GM13977 (cell line): ENCODE measurements around the gene KRT3.

Experiments used
- DNase-seq: peaks from one replicate; pipeline ENCODE4 v3.0.0; 2012; ENCODE audit warnings: low spot score
- in situ Hi-C: fragments of 300-500 bp; cut with MboI; formaldehyde crosslinking; loops from one replicate; pipeline ENCODE4 v1.12.0; 2022; ENCODE audit warnings: low sequenced_read_pairs, low pct_unique_long_range_greater_than_20kb, mixed read lengths, inconsistent platforms; ENCODE audit not compliant: unreplicated experiment
- TF ChIP-seq, protein P1 (sequence below): IDR thresholded peaks from 2 replicates; pipeline ENCODE4 v1.5.1; 2012; ENCODE audit warnings: mild to moderate bottlenecking, control low read depth; ENCODE audit not compliant: insufficient read depth; ENCODE audit errors: extremely low read depth, missing control alignments

Gene KRT3

DNA sequence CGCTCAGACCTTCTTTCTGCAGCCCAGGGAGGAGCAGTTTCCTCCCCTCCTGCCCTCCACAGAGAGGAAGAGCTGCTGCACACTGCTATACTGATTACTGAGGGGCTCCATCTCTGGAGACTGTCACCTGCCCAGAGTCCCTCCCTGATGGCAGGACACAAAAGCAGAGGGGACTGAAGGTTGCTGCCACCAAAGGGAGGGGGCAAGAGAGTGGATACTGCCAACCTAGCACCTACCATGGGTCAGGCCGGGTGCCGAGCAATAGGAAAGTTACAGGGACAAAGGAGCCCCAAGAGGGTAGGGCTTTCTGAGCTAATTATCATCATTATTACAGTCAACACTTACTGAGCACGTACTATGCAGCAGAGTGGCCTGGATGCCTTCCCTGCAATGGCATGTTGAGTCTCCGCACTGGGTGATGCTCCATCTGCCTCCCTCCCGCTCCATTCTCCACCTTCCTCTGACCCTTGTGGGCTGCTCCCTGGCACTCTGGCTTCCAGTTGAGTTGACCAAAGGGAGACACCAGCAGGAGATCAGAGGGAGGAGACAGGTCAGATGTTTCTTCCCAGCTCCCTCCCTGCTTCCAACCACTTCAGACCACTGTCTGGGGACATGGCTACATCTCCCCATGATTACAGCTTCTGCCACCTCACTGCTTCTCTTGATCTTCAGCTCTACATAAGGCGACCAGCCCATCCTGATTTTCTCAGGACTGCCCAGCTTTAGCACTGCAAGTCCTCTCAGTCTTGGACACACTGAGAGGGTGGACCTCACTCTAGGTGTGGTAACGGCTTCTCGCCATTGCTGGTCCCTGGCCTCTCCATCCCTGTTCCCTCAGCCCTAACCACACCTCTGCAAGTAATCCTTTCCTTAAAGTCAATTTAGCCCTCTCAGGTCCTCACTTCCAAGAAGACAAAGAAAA is 40.8 kb upstream of the KRT3 start:
- in situ Hi-C loops: no loop called here
- no peak for DNase-seq
- TF ChIP-seq, protein P1, sequence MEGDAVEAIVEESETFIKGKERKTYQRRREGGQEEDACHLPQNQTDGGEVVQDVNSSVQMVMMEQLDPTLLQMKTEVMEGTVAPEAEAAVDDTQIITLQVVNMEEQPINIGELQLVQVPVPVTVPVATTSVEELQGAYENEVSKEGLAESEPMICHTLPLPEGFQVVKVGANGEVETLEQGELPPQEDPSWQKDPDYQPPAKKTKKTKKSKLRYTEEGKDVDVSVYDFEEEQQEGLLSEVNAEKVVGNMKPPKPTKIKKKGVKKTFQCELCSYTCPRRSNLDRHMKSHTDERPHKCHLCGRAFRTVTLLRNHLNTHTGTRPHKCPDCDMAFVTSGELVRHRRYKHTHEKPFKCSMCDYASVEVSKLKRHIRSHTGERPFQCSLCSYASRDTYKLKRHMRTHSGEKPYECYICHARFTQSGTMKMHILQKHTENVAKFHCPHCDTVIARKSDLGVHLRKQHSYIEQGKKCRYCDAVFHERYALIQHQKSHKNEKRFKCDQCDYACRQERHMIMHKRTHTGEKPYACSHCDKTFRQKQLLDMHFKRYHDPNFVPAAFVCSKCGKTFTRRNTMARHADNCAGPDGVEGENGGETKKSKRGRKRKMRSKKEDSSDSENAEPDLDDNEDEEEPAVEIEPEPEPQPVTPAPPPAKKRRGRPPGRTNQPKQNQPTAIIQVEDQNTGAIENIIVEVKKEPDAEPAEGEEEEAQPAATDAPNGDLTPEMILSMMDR: no peak

DNA sequence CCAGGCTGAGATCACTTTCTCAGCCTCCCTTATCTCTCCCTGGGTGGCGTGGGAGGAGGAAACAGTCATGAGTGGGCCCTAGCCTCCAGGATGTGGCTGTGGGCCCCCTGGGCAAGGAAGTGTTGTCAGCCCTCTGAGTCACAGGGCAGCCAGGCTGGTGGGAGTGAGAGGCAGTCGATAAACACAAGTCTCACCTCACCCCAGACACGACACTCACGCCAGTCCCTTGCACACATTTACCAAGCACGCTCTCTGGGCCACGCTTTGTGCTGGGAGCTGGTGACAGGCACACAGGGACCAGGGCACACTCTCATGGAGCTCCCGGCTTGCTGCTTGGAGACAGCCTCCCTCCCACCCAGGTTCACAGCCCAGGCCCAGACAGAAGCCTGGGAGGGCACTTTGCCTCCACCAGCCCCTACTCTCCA is 40.1 kb upstream of the KRT3 start:
- in situ Hi-C loops: no loop called here
- no peak for DNase-seq
- TF ChIP-seq, protein P1: no peak

DNA sequence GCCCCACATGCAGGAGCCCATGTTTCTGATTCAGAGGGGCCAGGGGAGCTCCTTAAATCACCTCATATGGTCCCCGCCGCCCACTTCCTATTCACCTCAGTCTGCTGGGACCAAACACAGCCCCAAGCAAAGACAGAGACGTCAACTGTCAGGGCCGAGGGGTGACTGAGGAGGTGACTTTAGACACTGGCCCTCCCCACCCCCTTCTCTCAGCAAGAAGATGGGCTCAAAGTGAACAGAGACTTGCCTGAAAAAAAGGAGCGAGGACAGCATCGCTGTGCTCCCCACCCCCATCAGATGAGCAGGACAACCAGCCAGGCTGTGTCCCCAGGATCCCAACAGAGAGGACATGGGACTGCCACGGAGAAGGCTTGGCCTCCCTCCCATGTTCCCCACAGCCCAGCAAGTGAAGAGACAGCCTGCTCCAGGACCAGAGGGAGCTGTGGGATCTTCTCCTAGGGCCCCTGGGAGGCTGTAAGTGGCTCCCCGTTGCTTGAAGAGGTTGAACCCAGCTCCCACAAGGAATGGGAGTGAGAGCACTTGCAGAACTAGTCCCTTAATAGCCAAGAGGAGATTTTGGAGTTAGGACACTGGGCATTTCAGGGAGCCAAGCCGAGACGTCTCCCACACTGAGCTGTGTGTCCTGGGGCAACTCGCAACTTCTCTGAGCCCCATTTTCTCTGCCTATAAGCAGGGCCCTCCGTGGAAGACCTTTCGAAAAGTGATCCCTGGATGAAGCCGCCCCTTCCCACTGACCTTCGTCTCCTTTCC is 39.5 kb upstream of the KRT3 start:
- DNase-seq: no peak
- TF ChIP-seq, protein P1: no peak
- in situ Hi-C loops: no loop called here

DNA sequence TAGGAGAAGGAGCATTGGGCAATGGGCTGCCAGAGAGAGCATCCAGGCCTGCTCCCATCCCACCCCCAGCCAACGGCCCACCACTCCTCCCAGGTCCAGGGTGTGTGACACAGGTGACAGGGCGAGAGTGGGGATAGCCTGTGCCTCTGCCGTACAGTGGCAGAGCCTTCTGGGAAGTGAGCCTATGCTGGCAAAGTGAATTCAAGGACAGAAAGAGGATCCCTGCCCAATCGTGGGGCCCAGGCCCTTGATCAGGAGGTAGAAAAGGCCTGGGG is 38.7 kb upstream of the KRT3 start:
- in situ Hi-C loops: no loop called here
- TF ChIP-seq, protein P1: no peak
- DNase-seq: no peak

DNA sequence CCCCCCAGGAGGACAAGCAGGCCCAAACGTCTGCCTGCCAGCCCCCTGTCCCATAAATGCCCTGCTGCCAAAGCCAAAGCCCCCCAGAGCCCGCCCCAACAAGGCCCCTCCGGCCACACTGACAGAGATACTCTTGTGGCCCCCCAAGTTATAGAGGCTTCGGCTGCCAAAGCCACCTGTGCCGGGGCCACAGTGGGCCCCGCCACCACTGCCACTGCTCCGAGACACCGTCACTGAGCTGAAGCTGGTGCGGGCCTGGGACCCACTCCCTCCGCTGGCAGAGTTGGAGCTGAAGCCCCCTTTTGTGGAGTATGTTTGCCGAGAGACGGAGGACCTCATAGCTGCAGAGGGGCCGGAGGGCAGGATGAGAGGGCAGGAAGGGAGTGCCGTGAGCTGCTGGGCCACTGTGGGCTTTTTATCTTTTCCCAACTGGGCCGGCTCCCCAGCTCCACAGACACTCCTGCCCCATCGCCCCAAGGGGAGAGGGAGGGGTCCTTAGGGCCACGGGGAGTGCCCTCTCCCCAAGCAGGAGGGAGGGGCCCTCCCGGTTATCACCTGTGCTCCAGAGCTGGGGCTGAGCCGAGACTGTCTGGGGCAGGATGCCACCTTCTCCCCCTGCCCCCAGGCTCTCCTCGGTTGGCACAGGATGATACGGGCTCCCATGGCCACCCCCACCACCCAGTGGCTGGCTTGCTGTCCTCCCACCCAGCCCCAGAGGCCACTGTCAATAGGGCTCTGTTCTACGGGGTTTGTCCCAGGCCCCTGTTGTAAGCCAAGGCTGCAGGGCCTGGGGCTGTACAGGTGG is 38.2 kb upstream of the KRT3 start, which contains the start of gene KRT79:
Gene KRT79, minus strand, starts transcription at position 390 of the 805 bp plus-strand sequence. Its CDS starts 51 bp downstream, at position 339.
- in situ Hi-C loops: no loop called here
- TF ChIP-seq, protein P1: no peak
- no peak for DNase-seq

DNA sequence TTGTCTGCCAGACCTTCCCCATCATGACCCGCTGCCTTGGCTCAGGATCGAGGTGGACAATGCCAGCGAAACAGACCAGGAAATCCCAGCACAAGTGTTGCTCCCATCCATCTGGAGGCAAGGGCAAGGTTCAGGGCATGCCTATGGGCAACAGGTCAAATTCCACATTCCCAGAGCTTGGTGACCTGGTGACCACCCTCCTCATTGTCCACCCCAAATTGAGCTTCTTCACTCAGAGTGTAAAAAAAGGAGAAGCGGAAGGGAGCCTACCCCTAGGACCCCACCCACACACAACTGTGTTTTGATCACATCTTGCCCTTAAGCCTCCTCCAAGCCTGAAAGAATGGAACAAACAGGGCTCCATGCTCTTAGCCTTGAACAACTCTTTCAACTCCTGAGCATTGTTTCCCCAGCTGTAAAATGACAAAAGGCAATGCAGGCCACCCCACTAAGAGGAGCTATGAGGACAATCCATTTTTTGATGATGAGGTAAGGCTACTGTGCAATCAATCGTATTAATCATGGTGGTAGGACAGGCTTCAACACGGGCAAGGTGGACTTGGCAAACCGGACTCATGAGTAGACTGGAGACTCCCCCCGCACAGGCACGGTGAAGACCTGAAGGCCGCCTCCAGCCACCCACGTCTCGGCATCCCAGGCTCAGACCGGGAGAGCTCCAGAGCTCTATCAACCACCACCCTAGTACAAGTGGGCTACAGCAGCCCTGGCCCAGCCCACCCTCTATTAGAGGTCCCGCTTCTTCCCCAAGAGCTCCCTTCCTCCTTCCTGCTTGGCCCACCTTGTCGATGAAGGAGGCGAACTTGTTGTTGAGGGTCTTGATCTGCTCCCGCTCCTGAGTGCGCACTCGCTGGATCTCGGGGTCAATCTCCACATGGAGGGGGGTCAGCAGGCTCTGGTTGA is 37.3 kb upstream of the KRT3 start:
- in situ Hi-C loops: no loop called here
- no peak for DNase-seq
- TF ChIP-seq, protein P1: no peak
